ENCODE measurements around the gene PHYKPL. TPM values are rescaled to one million over a fixed set of nuclear protein-coding genes. Genes with fewer than 3 reads are reported as not detected.
"Not testable (repeated sequence)": the region's sequence is repeated elsewhere in the genome, so short reads cannot be mapped to it uniquely, and the experiment has no call there.

PHYKPL gene
- total and polyA plus RNA-seq, 2 of the 13 experiments (the other 11 are each of a cell fraction or from before 2014, with no cell fraction given): 18.0 to 78.6 TPM

- H3K79me2 ChIP-seq (ENCODE audit: insufficient read depth, low read length): no peaks in the 10 kb centered on the region
- no peak overlapping the region for H3K27ac ChIP-seq (ENCODE audit: extremely low read length, insufficient read depth, low read length)
- WGBS (ENCODE audit: low lambda C conversion rate): 7% methylated on average over 3 of the region's 19 CpGs
- BruUV-seq (replicated peaks): no TSS peak
- DNase-seq (ENCODE audit: low spot score) (no peak), FAIRE-seq (no peak), ATAC-seq (peak; percentile 37)
- H3K9me3 ChIP-seq (ENCODE audit: low read length): no peaks in the 10 kb centered on the region
- no peak overlapping the region for H3K9ac ChIP-seq (ENCODE audit: insufficient read depth, low read depth, low read length)
- CTCF ChIA-PET (ENCODE audit: low intra/inter-chr PET ratio, low total read pairs): no interaction called here
- H4K20me1 ChIP-seq (ENCODE audit: insufficient read depth, low read length): no peaks in the 10 kb centered on the region
- no peak overlapping the region for H3K4me3 ChIP-seq (replicated peaks in 1 of 3; ENCODE audit: insufficient read depth in 1 of 3, low read depth in 2 of 3, low read length in 3 of 3)
- H3K4me2 ChIP-seq (ENCODE audit: low read depth, low read length): no peak overlapping the region
- no peak overlapping the region for H2AFZ ChIP-seq (ENCODE audit: low read length)
- in situ Hi-C loops (cut with HindIII; ENCODE audit: extremely low pct_ligation_motif_present, low pct_unique_long_range_greater_than_20kb) (no loop called here), intact Hi-C loops (cut with micrococcal nuclease; ENCODE audit: unreplicated experiment) (no loop called here)
- H3K36me3 ChIP-seq (replicated peaks in 1 of 2; ENCODE audit: control insufficient read depth in 1 of 2, insufficient read depth in 2 of 2, low read length in 2 of 2): no peaks in the 10 kb centered on the region
- TF ChIP-seq ZSCAN20 (CRISPR knock-in tag; IDR thresholded peaks at IDR 0.05; ENCODE audit: borderline replicate concordance) (no peak), CTCF (CRISPR knock-in tag; IDR thresholded peaks at IDR 0.05) (peak; percentile 26; the same call in 1 of the 2 replicates), ZNF512 (CRISPR knock-in tag; IDR thresholded peaks at IDR 0.05) (no peak), CBX5 (CRISPR knock-in tag; IDR thresholded peaks at IDR 0.05; ENCODE audit: borderline replicate concordance) (no peak)
- H3K4me1 ChIP-seq (ENCODE audit: insufficient read depth, low read length): no peaks in the 10 kb centered on the region
- POLR2A ChIA-PET: no interaction called here
- H3K27me3 ChIP-seq (ENCODE audit: control insufficient read depth in 1 of 2, insufficient read depth in 2 of 2, low read length in 2 of 2): peaks cover 1 to 6% of the 10 kb centered on the region in 2 experiments; a peak in 2 of 5 replicates
These were observed 24.1 kb upstream of the PHYKPL start for GRCh38 chr5:178256746-178257145.

- in situ Hi-C loops (cut with HindIII; ENCODE audit: extremely low pct_ligation_motif_present, low pct_unique_long_range_greater_than_20kb); H3K4me1 ChIP-seq (ENCODE audit: insufficient read depth, low read length); H3K36me3 ChIP-seq (replicated peaks in 1 of 2; ENCODE audit: control insufficient read depth in 1 of 2, insufficient read depth in 2 of 2, low read length in 2 of 2); FAIRE-seq; H3K9ac ChIP-seq (ENCODE audit: insufficient read depth, low read depth, low read length); H3K4me3 ChIP-seq (replicated peaks in 1 of 3; ENCODE audit: insufficient read depth in 1 of 3, low read depth in 2 of 3, low read length in 3 of 3); CTCF ChIA-PET (ENCODE audit: low intra/inter-chr PET ratio, low total read pairs); intact Hi-C loops (cut with micrococcal nuclease; ENCODE audit: unreplicated experiment); H2AFZ ChIP-seq (ENCODE audit: low read length); H3K9me3 ChIP-seq (ENCODE audit: low read length); H4K20me1 ChIP-seq (ENCODE audit: insufficient read depth, low read length); POLR2A ChIA-PET; H3K27ac ChIP-seq (ENCODE audit: extremely low read length, insufficient read depth, low read length); ATAC-seq; H3K79me2 ChIP-seq (ENCODE audit: insufficient read depth, low read length); DNase-seq (ENCODE audit: low spot score); BruUV-seq (replicated peaks); H3K4me2 ChIP-seq (ENCODE audit: low read depth, low read length): not testable (repeated sequence)
- peaks cover 1 to 18% of the 10 kb centered on the region in 2 experiments; a peak in 2 of 5 replicates for H3K27me3 ChIP-seq (ENCODE audit: control insufficient read depth in 1 of 2, insufficient read depth in 2 of 2, low read length in 2 of 2)
- WGBS (ENCODE audit: low lambda C conversion rate): 29% methylated on average over 17 of the region's 18 CpGs
These were observed 21.0 kb upstream of the PHYKPL start for GRCh38 chr5:178253632-178254031.
